Midbrain (tissue), 1 donor: ENCODE data around the gene CACNA1E.

ENCODE experiments used
- DNase-seq: peaks from one replicate; lab custom pipeline; 2025; lab: John Stamatoyannopoulos, UW

CACNA1E gene

GRCh38 chr1:181701891-181702290 lies 218.6 kb downstream of the CACNA1E start:
- no peak for DNase-seq

DNA sequence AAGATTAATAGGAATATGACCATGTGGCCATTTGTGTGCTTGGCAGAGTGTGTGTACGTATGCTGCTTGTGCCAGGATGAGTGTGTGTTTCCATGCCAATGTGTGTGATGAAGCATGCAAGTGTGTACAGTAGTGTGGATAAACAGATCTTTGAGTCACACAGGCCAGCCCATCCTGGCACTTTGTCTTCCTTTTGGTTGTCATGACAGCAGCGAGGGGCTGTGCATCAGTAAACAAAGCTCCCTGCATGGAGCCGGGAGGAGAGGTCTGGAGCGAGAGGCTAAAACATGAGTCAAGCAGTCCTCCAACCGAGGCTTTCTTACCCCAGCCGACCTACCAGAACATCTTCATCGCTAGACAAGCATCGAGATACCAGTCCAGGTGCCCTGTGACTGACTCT lies 221.2 kb downstream of the CACNA1E start:
- no peak for DNase-seq

GRCh38 chr1:181711820-181712219 lies 228.5 kb downstream of the CACNA1E start:
- no peak for DNase-seq

DNA sequence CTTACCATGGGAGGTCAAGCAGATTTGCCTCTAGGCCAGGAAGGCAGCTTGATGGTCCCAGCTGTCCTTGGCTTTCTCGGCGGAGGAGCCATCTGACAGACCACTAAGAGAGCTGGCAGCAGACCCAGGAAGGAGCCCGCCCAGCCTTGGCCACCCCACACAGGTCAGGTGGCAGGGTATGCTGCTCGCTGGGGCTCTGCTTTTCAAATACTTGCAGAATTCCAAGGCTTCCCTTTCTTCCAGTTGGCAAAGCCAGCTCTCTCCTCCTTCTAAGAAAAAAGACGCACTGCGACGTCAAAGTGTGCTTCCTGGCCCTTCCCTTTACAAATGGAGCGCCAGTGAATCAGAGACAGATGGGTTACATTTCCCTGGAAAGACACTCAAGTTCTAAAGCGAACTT lies 229.4 kb downstream of the CACNA1E start:
- DNase-seq = peak; percentile 44

GRCh38 chr1:181714428-181714827 lies 231.1 kb downstream of the CACNA1E start:
- DNase-seq = no peak

GRCh38 chr1:181718034-181718433 lies 234.7 kb downstream of the CACNA1E start:
- DNase-seq = no peak

DNA sequence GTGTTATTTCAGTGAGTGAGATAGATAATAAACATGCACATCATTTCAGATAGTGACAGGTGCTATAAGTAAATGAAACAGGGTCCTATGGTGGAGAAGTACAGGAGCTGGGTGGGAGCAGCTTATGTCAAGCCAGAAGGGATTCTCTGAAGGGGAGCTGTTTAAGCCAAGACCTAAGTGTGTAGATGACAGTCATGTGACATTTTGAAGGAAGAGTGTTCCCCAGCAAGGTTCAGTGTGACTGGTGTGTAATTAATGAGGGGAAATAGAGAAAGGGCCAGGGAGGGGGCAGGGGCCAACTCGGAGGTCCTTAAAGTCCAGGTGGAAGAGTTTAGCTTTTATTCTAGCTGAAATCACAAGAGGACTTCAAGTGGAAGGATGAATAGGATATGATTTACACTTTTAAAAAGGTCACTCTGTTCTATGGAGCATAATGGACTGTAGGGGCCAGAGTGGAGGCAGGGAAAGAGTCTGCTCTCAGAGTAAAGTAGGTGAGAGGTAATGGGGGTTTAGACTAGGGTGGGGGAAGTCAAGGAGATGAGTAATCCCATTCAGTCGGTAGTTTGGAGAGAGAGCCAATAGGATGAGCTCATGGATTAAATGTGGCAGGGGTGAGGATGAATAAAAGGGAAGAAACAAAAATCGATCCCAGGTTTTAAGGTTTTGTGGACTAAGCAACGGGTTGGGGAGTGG lies 243.1 kb downstream of the CACNA1E start:
- no peak for DNase-seq

- DNase-seq = no peak
Measured at GRCh38 chr1:181730606-181731005, 247.3 kb downstream of the CACNA1E start.

GRCh38 chr1:181732218-181732990 lies 249.1 kb downstream of the CACNA1E start:
- DNase-seq = no peak

GRCh38 chr1:181733486-181733885 lies 250.2 kb downstream of the CACNA1E start:
- DNase-seq = no peak

DNA sequence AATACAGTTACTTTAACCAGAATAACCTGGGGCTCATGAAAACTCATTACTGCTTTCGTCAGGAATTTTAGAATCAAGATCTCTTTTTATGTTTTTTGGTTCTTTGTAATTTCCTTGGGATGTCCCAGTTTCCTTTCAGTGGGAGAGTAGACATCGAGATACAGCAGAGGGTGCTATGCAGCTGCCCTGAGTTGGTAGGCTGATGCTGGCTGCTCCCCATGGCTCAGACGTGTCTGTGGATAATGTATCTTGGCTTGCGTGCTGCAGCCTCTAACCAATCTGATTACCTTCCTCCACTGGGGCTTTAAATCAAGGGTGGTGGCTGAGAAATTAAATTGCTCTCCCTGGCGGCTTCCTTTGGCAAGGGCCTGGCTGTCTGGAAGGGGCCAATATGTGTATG lies 253.7 kb downstream of the CACNA1E start:
- DNase-seq = no peak

- no peak for DNase-seq
Measured at GRCh38 chr1:181739214-181739613, 255.9 kb downstream of the CACNA1E start.

- DNase-seq = no peak
Measured at GRCh38 chr1:181742426-181742825, 259.1 kb downstream of the CACNA1E start.

DNA sequence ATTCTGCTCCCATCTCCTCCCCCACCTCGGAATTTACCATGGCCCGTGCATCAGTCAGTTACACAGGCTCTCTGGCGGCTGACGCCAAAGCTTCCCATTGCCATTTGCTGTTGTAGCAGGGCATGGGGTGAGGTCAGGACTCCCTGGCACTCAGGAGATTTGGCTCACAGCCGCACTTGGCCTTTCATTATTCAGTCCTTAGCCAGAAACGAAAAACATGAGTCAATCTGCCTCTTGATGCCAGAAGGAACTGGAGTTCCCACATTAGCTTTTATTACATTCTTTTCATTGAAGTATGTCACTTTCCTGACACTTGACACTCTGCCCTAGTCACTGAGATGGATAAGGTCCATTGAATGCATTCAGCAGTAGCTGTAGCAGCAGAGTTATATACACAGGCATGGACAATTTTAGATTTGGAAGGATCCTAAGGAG lies 260.6 kb downstream of the CACNA1E start:
- DNase-seq = peak; percentile 71

DNA sequence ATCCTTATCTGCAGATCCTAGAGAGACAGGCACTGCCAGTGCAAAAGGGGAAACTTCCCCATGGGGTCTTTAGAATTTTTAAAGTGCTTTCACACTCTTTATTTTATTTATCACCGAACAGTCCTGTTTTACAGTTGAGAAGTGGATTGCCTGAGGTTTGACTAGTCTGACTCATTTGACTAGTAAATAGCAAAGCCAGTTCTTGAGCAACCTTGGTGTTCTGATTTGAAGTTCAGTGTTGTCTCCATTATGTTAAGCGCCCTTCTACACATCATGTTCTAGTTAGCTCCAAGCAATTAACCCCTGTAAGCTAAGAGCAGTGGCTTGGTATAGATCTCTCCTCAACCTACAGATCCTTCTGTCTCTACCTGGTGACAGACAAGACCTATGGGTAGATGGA lies 262.9 kb downstream of the CACNA1E start:
- no peak for DNase-seq

- no peak for DNase-seq
Measured at GRCh38 chr1:181748013-181748412, 264.7 kb downstream of the CACNA1E start.

DNA sequence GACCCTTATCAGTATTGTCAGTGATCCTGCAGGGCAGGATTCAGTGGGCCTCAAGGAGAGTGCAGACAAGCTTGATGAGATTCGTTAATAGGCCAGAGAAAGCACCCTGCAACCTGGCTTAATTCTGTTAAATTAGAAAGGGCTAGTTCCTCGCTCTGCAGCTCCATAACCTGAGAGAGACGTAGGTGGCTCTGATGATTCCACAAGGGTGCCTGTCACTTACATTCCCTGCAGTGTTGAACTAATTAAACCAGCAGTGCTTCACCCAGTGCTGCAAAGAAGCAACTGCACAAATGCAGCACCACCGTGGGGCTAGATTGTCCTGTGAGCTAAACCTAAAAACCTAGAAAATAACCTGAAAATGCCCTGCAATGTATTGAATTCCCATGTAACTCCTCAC lies 270.8 kb downstream of the CACNA1E start:
- no peak for DNase-seq

- DNase-seq = no peak
Measured at GRCh38 chr1:181759481-181759880, 276.2 kb downstream of the CACNA1E start.

- DNase-seq = no peak
Measured at GRCh38 chr1:181763736-181764135, 280.4 kb downstream of the CACNA1E start.

DNA sequence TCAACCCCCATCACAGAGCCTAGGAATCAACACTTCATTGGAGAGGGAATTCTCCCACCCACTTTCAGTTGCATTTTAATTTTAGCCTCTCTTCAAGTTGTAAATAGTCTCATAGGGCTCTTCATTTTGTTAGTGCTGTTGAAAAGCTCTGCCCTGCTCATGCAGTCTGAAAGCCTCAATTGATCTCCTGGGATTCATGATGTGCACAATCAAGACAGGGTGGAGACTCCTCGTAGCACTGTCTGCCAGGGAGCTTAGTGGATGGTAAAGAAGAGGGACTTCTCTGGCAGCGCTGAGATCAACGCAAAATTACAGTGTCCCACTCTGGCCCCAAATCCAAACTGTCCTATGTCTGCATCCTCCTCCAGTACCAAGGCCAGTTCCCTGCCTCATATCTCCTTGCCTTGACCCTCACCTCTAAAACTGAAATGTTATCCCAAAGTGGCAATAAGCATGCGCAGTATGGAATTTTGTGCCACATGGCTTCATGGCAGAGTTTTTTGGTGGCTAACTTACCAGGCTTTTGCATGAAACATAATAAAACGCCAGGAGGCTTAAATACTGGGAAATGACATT lies 282.2 kb downstream of the CACNA1E start:
- DNase-seq = no peak

- no peak for DNase-seq
Measured at GRCh38 chr1:181767001-181767708, 283.8 kb downstream of the CACNA1E start.

GRCh38 chr1:181768211-181768929 lies 285.1 kb downstream of the CACNA1E start:
- DNase-seq = no peak
